Psoas muscle (tissue), 8 donors: Measurements from ENCODE around the gene WLS. TPM values are rescaled to one million over a fixed set of nuclear protein-coding genes. Genes with fewer than 3 reads are reported as not detected.
A peak's percentile ranks its signal among the peaks of the same experiment; 100 is the strongest.

ENCODE experiments used
- ATAC-seq, 4 donors: fragments of 200-7000 bp; cut with Tn5 transposase; one replicate each; pipeline ENCODE4 v1.9.1; 2020; ENCODE audit warnings: moderate library complexity in 3 of 4, mild to moderate bottlenecking in 2 of 4
- DNase-seq, 2 donors: peaks; one replicate each; pipeline ENCODE4 v3.0.0-alpha.2; 2020
- H3K27ac ChIP-seq: fragments of 200-600 bp; one replicate; pipeline ENCODE4 v1.8.0; 2022
- H3K27me3 ChIP-seq, 3 donors: fragments of 200-600 bp in 1 of 3; one replicate each; pipeline versions ENCODE4 v1.6.1 to v1.8.0; 2013 to 2022; ENCODE audit warnings: low read length in 2 of 3, mild to moderate bottlenecking in 2 of 3, moderate library complexity in 1 of 3; ENCODE audit not compliant: insufficient read depth in 3 of 3
- H3K36me3 ChIP-seq, 2 donors: fragments of 200-600 bp in 1 of 2; one replicate each; pipeline versions ENCODE4 v1.6.1 to v1.8.0; 2013 to 2022; ENCODE audit warnings: low read depth in 1 of 2, mild to moderate bottlenecking in 1 of 2, moderate library complexity in 1 of 2; ENCODE audit not compliant: insufficient read depth in 1 of 2
- H3K4me1 ChIP-seq: fragments of 200-600 bp; one replicate; pipeline ENCODE4 v1.8.0; 2022
- H3K4me3 ChIP-seq: fragments of 200-600 bp; one replicate; pipeline ENCODE4 v1.8.0; 2022; ENCODE audit warnings: mild to moderate bottlenecking
- H3K9me3 ChIP-seq: fragments of 200-600 bp; one replicate; pipeline ENCODE4 v1.8.0; 2022
- WGBS, 3 donors: extraction: QIAGEN DNeasy Blood & Tissue Kit; methylation state at CpG; one replicate each; pipeline versions ENCODE4 v1.1.6 to v1.1.7; 2013; 5-methylcytosine and 5-hydroxymethylcytosine counted together
- intact Hi-C, 2 donors: fragments of 100-400 bp; cut with DNase I; formaldehyde crosslinking; loops; one replicate each; pipeline versions ENCODE4 v1.11.0 to v1.14.2; 2022
- polyA plus RNA-seq, 3 donors: library from polyadenylated mRNA; stranded (reverse); fragments of 200-250 nt; gene quantifications; one replicate each; pipeline ENCODE4 v1.2.3, GENCODE V29; 2013
- total RNA-seq, 4 donors: library from RNA; stranded (reverse); fragmentation: NEBNext Ultra II Directional in 2 of 4; extraction: Animal tissue kit (Norgen Biotek cat#: 25700) in 2 of 4; gene quantifications; one replicate each; pipeline versions ENCODE4 v1.2.1 to v1.2.4, GENCODE V29; 2021 to 2023
- TF ChIP-seq, protein P1 (sequence below): fragments of 200-600 bp; IDR thresholded peaks from one replicate; pipeline ENCODE4 v1.8.0; 2022; ENCODE audit warnings: antibody characterized with exemption
- donor health status: healthy with polysubstance abuse.
- donor health status: DM: no; HTN: no; CAD: no; lungs with moderate emphysema.
- donor health status: Bipolar disorder and iron deficiency.
- donor health status: healthy.
- donor health status: DM: yes; HTN: yes; CAD: no.
- donor health status: DM: no; HTN: no; CAD: no.
- donor health status: DM: no; HTN: no; CAD: no.
- donor health status: DM: yes; HTN: yes; CAD: no.

The WLS gene
- total and polyA plus RNA-seq, 7 donors = 3.1 to 32.3 (median 15.2) TPM

DNA sequence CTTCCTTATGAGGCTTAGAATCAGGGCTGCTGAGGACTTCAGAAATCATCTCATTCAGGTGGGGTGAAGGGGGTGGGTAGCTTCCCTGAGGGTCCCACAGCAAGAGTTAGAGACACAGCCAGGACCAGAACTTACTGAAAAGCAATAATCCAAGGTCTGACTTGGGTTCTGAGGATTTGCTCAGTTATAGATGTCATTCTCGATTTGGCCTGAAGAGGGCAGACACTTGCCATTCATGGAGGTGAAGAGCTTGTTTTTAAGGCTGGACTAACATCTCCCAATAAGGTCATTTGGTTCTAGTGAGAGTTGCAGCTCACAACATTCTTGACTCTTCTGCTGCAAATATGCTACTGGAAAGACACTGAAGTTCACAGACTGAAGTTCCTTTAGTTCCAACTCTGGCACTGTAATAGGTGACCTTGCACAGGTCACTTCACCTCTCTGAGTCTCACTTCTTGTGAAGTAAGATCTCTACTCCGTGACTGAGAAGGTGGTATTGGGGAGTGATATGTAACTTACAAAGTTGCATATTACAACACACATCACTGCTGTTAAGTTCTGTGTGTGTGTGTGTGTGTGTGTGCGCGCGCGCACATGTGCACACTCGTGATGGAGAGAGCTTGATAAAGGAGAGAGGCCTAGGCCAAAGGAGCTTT, 112.1 kb downstream of the WLS start:
- Histone ChIP-seq H3K9me3 (no peaks in the 10 kb centered on the region), H3K36me3 (peaks cover 0 to 2% of the 10 kb centered on the region in 2 donors), H3K27ac (no peak overlapping the region), H3K4me3 (no peak overlapping the region), H3K27me3 (no peaks in the 10 kb centered on the region), H3K4me1 (peaks cover 3% of the 10 kb centered on the region)
- DNase-seq (no peak), ATAC-seq (peak; percentile 69 to 87 (median 79))
- 50 to 55% (median 52%) methylated on average over 7 of the region's 7 CpGs for WGBS, 3 donors
- TF ChIP-seq, protein P1, sequence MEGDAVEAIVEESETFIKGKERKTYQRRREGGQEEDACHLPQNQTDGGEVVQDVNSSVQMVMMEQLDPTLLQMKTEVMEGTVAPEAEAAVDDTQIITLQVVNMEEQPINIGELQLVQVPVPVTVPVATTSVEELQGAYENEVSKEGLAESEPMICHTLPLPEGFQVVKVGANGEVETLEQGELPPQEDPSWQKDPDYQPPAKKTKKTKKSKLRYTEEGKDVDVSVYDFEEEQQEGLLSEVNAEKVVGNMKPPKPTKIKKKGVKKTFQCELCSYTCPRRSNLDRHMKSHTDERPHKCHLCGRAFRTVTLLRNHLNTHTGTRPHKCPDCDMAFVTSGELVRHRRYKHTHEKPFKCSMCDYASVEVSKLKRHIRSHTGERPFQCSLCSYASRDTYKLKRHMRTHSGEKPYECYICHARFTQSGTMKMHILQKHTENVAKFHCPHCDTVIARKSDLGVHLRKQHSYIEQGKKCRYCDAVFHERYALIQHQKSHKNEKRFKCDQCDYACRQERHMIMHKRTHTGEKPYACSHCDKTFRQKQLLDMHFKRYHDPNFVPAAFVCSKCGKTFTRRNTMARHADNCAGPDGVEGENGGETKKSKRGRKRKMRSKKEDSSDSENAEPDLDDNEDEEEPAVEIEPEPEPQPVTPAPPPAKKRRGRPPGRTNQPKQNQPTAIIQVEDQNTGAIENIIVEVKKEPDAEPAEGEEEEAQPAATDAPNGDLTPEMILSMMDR = peak; percentile 94
- intact Hi-C loops = loop anchor here in 1 of 2 donors (2.0 kb wide), 2 partner anchors 113 to 313 kb away; partner anchors contain the start of gene WLS

DNA sequence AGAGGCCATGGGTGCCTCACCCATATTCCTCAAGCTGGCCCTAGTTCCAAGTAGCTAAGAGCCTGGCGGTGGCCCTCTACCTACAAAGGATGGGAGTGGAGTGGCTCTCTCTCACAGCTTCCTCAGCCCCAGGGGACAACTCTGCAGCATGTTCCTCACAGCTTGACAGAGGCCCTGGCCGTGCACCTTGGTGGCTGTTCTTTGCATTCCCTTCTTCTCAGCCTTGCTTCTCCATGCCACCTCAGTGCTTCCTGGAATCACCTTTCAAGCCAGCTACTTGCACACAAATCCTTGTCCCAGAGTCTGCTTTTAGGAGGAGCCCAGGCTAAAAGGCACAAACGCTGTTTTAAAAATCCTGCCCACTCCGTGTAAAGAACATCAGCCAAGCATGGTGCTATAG, 112.9 kb downstream of the WLS start:
- no peak overlapping the region for H3K27ac ChIP-seq
- peaks cover 3% of the 10 kb centered on the region for H3K4me1 ChIP-seq
- H3K9me3 ChIP-seq = no peaks in the 10 kb centered on the region
- H3K27me3 ChIP-seq = no peaks in the 10 kb centered on the region
- ATAC-seq (no peak), DNase-seq (no peak)
- TF ChIP-seq, protein P1 = no peak
- WGBS, 3 donors = 89 to 95% (median 95%) methylated on average over 4 of the region's 4 CpGs
- no peak overlapping the region for H3K4me3 ChIP-seq
- intact Hi-C loops = loop anchor here (5.0 to 10.0 kb wide), 5 partner anchors 203 to 1618 kb away; no protein-coding TSS in a partner anchor
- no peaks in the 10 kb centered on the region for H3K36me3 ChIP-seq

DNA sequence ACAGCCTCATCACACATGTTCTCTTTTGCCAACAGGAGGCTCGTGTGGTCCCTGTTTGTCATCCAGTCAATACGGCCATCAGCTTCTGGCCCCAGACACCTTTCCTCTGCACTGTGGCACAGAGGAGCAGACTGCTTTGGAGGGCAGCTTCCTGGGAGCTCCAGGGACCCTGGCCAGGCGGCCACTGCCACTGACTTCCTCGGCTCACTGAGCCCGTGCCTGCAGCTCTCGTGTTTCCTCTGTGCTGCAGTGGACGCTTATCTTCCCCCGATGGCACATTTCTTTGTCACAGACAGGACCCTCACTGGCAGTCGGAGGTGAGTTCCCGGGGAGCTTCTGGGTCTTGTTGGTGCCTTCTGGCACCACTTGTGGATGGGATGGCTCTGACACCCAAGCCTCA, 114.9 kb downstream of the WLS start:
- Histone ChIP-seq H3K4me3 (no peak overlapping the region), H3K4me1 (peaks cover 8% of the 10 kb centered on the region), H3K27ac (no peak overlapping the region), H3K27me3 (no peaks in the 10 kb centered on the region), H3K9me3 (no peaks in the 10 kb centered on the region), H3K36me3 (no peaks in the 10 kb centered on the region)
- TF ChIP-seq, protein P1 = no peak
- DNase-seq (no peak), ATAC-seq (no peak)
- intact Hi-C loops = loop anchor here (1.0 to 10.0 kb wide), 7 partner anchors 205 to 1620 kb away; no protein-coding TSS in a partner anchor
- 63 to 82% (median 72%) methylated on average over 10 of the region's 10 CpGs for WGBS, 3 donors

DNA sequence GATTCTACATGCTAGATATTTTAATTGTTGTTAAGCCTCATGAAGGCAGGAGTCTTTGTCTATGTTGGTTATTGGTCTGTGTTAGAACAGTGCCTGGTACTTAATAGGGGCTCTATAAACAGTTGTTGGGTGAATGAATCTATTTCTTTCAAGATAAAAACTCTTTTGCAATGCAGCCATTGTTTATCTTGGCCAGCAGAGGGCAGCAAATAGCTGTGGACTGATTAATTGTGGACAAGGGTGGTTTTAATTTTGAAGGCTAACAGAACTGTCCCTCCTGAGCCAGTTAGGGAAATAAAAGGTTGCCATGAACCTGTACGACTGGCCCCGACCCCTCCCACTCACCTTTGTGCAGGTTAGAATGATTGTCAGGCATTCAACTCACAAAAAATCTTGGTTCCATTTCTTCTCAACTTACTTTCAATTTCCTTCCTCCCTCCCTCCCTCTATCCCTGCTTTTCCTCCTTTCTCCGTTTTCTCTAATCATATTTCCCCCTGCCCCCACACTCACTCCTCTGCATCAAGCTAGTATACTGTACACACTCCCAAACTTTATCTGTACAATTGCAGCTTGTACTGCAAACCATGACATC, 115.6 kb downstream of the WLS start:
- no peaks in the 10 kb centered on the region for H3K9me3 ChIP-seq
- intact Hi-C loops = loop anchor here (1.0 to 10.0 kb wide), 7 partner anchors 206 to 1621 kb away; no protein-coding TSS in a partner anchor
- peaks cover 14% of the 10 kb centered on the region for H3K4me1 ChIP-seq
- TF ChIP-seq, protein P1 = peak; percentile 90
- no peaks in the 10 kb centered on the region for H3K36me3 ChIP-seq
- no peaks in the 10 kb centered on the region for H3K27me3 ChIP-seq
- no peak overlapping the region for H3K27ac ChIP-seq
- DNase-seq (peak in 1 of 2 donors; percentile 26), ATAC-seq (peak; percentile 26 to 56 (median 42))
- WGBS, 3 donors = 0 to 10% (median 3%) methylated on average over 3 of the region's 3 CpGs
- peak overlapping the region; percentile 16 for H3K4me3 ChIP-seq
